ENCODE measurements around the gene AGR2.

- no peak for TF ChIP-seq NFYB (IDR thresholded peaks at IDR 0.05; ENCODE audit: insufficient read depth, low read depth, low read length)
- no peak for TF ChIP-seq RAD21 (IDR thresholded peaks at IDR 0.05; ENCODE audit: insufficient read depth, low read depth, low read length)
- TF ChIP-seq CTCF (IDR thresholded peaks at IDR 0.05 in 2 of 3, conservative IDR thresholded peaks at IDR 0.05 in 1 of 3; ENCODE audit: control insufficient read depth in 2 of 3, extremely low read depth in 1 of 3, insufficient read depth in 1 of 3, low read depth in 3 of 3, low read length in 3 of 3), result no peak
- no peak for TF ChIP-seq MYC (IDR thresholded peaks at IDR 0.05; ENCODE audit: insufficient read depth, insufficient read length, insufficient replicate concordance, low read length, severe bottlenecking)
- no peak for TF ChIP-seq TAF1 (IDR thresholded peaks at IDR 0.05; ENCODE audit: borderline replicate concordance, low read depth, low read length)
- no peak for TF ChIP-seq STAT1 (conservative IDR thresholded peaks at IDR 0.05)
These were observed 40.9 kb upstream of the AGR2 start for GRCh38 chr7:16845746-16846145.

Data from GM12878 (cell line).